ENCODE measurements around the gene ZNF593.
A peak's percentile ranks its signal among the peaks of the same experiment; 100 is the strongest.

ZNF593 gene

DNA sequence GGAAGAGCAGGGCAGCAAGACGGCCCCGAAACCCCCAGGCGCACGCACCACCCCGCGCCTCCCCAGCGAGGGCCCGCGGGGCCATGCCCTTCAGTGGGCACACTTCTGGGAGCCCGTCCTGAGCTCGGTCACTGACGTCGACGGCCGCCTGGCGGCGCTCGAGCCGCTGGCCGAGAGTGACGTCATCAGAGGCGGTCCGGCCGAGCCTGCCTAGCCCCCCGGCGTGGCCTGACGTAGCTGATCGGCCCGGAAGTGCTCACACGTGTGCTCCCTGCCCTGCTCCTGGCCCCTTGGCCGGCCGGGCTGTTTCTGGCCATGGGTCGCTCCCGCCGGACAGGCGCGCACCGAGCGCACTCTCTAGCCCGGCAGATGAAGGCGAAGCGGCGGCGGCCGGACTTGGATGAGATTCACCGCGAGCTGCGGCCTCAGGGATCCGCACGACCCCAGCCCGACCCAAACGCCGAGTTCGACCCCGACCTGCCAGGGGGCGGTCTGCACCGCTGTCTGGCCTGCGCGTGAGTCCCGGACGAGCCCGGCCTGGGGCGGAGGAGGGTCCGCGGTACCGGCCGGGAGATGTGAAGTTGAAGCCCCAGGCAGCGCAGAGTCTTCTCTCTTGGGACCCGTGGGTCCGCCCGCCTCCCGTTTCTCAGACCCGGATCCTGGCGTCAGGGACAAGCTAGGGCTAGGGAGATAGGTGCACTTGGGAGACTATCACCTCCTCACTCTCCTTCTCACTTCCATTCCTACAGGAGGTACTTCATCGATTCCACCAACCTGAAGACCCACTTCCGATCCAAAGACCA is at the start of gene ZNF593:
Gene ZNF593, plus strand, starts transcription at position 240 of the 803 bp plus-strand sequence. Its CDS starts 76 bp downstream, at position 316.
- TF ChIP-seq POLR2A (IDR thresholded peaks at IDR 0.05; ENCODE audit: extremely low read depth, insufficient read length) (peak; percentile 76), MYC (IDR thresholded peaks at IDR 0.05; ENCODE audit: low read depth, low read length) (peak; percentile 97)
- TF ChIP-seq, protein P1, sequence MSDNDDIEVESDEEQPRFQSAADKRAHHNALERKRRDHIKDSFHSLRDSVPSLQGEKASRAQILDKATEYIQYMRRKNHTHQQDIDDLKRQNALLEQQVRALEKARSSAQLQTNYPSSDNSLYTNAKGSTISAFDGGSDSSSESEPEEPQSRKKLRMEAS (IDR thresholded peaks at IDR 0.05; ENCODE audit: low read depth, low read length), result peak; percentile 97
- TF ChIP-seq, protein P2, sequence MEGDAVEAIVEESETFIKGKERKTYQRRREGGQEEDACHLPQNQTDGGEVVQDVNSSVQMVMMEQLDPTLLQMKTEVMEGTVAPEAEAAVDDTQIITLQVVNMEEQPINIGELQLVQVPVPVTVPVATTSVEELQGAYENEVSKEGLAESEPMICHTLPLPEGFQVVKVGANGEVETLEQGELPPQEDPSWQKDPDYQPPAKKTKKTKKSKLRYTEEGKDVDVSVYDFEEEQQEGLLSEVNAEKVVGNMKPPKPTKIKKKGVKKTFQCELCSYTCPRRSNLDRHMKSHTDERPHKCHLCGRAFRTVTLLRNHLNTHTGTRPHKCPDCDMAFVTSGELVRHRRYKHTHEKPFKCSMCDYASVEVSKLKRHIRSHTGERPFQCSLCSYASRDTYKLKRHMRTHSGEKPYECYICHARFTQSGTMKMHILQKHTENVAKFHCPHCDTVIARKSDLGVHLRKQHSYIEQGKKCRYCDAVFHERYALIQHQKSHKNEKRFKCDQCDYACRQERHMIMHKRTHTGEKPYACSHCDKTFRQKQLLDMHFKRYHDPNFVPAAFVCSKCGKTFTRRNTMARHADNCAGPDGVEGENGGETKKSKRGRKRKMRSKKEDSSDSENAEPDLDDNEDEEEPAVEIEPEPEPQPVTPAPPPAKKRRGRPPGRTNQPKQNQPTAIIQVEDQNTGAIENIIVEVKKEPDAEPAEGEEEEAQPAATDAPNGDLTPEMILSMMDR (IDR thresholded peaks at IDR 0.05; ENCODE audit: low read depth, low read length), result peak; percentile 76

DNA sequence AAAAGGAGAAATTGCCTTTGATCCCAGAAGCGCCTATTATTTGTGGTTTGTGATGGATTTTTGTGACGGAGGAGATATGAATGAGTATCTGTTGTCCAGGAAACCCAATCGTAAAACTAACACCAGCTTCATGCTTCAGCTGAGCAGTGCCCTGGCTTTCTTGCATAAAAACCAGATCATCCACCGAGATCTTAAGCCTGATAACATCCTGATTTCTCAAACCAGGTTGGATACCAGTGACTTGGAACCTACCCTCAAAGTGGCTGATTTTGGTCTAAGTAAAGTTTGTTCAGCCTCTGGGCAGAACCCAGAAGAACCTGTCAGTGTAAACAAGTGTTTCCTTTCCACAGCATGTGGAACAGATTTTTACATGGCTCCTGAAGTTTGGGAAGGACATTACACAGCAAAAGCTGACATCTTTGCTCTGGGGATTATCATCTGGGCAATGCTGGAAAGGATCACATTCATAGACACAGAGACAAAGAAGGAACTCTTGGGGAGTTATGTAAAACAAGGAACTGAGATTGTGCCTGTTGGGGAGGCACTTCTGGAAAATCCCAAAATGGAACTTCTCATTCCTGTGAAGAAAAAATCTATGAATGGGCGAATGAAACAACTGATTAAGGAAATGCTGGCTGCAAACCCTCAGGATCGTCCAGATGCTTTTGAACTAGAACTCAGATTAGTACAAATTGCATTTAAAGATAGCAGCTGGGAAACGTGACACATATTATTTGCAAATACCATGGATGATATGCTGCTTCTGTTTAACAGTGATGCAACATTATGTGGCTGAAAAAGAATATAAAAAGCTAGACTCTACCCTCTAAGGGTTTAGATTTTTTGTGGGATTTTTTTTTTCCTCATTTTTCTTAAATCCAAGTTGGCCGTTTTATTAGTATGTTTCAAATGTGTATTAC is 47.6 kb upstream of the ZNF593 start:
- no peak for TF ChIP-seq POLR2A (IDR thresholded peaks at IDR 0.05; ENCODE audit: extremely low read depth, insufficient read length)
- TF ChIP-seq MYC (IDR thresholded peaks at IDR 0.05; ENCODE audit: low read depth, low read length), result no peak
- TF ChIP-seq, protein P2 (IDR thresholded peaks at IDR 0.05; ENCODE audit: low read depth, low read length), result no peak
- TF ChIP-seq, protein P1 (IDR thresholded peaks at IDR 0.05; ENCODE audit: low read depth, low read length), result no peak
- DNase-seq (ENCODE audit: low read depth), result no peak
- H3K4me3 ChIP-seq (ENCODE audit: low read depth, low read length), result no peak overlapping the region

More for the DNA sequence above, at the start of gene ZNF593:
- peak within 1 kb of the TSS; percentile 91 for H3K4me3 ChIP-seq (ENCODE audit: low read depth, low read length)
- peak; percentile 92 for DNase-seq (ENCODE audit: low read depth)

DNA sequence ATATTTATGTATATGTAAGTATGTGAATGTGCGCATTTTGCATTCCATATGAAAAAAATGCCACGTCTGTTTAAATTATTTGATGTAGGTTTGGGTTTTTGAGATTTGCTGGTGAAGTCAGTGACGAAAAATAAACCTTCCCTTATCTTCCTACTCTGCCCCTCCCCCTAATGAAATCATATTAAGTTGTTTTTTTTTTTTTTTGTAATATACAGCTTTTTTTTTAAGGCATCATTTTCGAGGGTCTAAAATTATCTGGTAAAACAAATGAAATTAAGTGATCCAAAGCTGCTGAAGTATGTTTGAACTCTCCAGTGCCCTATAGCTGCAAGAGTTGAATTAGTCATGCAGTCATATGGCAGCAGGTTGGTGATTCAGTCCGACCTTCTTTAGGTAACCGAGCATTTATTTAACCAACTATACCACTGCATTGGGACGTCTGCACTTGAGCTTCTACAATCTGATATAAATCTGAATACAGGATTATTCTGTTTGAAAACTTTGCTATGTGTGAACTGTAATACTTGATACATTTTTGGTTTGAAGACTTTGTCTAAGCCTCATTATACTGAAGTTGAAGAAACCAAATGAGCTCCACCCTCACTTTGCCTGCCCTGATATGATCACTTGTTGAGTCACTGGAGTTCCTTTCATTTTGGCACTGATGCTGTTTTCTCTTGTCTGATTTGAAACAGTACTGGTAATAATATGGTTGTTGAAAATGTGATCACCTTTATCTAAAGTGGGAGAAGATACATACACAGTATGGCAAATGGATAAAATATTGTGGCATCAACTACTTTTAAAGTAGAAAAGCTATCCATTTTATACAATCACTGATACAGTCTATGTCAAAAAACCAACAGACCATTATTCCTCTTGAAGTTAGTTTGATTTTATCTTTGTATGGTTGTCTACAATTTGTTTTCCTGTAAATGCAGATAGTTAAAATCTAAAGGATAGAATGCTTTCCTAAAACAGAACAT is 46.4 kb upstream of the ZNF593 start:
- TF ChIP-seq, protein P1 (IDR thresholded peaks at IDR 0.05; ENCODE audit: low read depth, low read length), result no peak
- TF ChIP-seq POLR2A (IDR thresholded peaks at IDR 0.05; ENCODE audit: extremely low read depth, insufficient read length), result no peak
- no peak for TF ChIP-seq MYC (IDR thresholded peaks at IDR 0.05; ENCODE audit: low read depth, low read length)
- TF ChIP-seq, protein P2 (IDR thresholded peaks at IDR 0.05; ENCODE audit: low read depth, low read length), result no peak
- peak; percentile 32 for DNase-seq (ENCODE audit: low read depth)
- H3K4me3 ChIP-seq (ENCODE audit: low read depth, low read length), result no peak overlapping the region

DNA sequence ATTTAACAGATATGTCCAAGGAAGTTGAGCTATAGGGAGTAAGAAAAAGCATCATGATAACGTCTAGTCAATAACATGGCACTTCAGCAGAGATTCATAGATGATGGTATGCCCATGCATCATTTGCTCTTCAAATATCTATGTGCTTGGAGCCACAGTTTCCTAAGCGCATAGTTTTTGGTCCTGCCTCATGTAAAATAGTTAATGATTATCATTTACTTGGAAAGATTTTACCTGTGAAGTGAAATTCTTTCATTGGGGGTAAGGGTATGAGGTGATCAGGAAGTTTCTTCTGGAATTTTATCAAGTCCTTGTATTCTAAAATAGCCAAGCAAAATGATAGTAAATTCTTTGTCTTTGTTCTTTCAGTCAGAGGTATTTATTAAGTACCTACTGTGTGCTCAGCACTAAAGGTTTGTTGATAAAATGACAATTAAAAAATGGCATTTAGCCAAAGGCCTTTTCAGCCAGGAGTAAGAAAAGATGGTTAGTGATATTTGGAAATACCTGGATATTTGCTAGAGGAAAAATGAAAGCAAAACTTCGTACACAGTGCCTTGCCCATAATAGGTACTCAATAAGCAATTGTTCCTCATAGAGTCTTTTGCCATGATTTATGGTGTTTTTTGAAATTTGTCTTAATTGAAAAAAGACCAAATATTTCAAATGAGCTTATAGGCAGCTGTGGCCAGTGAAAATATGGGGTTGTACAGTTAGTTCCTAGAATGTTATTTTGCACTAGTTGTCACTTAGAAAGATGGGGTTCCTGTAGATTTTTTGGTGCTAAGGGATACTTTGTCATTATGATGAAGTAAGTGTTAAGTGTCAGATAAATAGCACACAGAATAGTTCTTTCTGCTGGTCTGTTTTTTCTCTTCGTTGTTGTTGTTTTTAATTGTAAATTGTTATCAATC is 45.0 kb upstream of the ZNF593 start:
- no peak overlapping the region for H3K4me3 ChIP-seq (ENCODE audit: low read depth, low read length)
- TF ChIP-seq, protein P2 (IDR thresholded peaks at IDR 0.05; ENCODE audit: low read depth, low read length), result no peak
- TF ChIP-seq POLR2A (IDR thresholded peaks at IDR 0.05; ENCODE audit: extremely low read depth, insufficient read length), result no peak
- TF ChIP-seq, protein P1 (IDR thresholded peaks at IDR 0.05; ENCODE audit: low read depth, low read length), result no peak
- no peak for TF ChIP-seq MYC (IDR thresholded peaks at IDR 0.05; ENCODE audit: low read depth, low read length)
- DNase-seq (ENCODE audit: low read depth), result no peak

Data from NB4 (cell line).